ENCODE measurements around the gene PPM1G.

GRCh38 chr2:27390822-27391679 is 18.3 kb downstream of the PPM1G start:
- TF ChIP-seq CTCF (IDR thresholded peaks at IDR 0.05 in 8 of 11, conservative IDR thresholded peaks at IDR 0.05 in 3 of 11) (no peak), POLR2A (IDR thresholded peaks at IDR 0.05) (no peak)
